AG04449 (cell line): ENCODE measurements around the gene STARD5.

Experiments
- CTCF ChIA-PET: fragments of 350-600 bp; formaldehyde crosslinking; extraction: SDS; loops from one replicate; lab custom pipeline; 2021; ENCODE audit warnings: antibody characterized with exemption; lab: Yijun Ruan, JAX
- POLR2A ChIA-PET: fragments of 400-600, 350-600 bp; formaldehyde crosslinking; extraction: SDS; loops from one replicate; lab custom pipeline; 2020; ENCODE audit warnings: antibody characterized with exemption, inconsistent platforms; lab: Yijun Ruan, JAX
- DNase-seq: peaks from one replicate; pipeline ENCODE4 v3.0.0-alpha.2; 2010; ENCODE audit warnings: low read depth, low spot score
- H3K4me3 ChIP-seq: 2 replicates; pipeline ENCODE4 v1.5.1; 2011; ENCODE audit warnings: low read depth, mild to moderate bottlenecking, control low read depth, low read length
- CTCF ChIP-seq: IDR thresholded peaks from one replicate; pipeline ENCODE4 v1.5.1; 2011; ENCODE audit warnings: mild to moderate bottlenecking, moderate library complexity, low read length, control low read depth, inconsistent platforms; ENCODE audit not compliant: insufficient read depth; ENCODE audit errors: missing control alignments

The STARD5 gene

GRCh38 chr15:81362790-81363189 lies 38.8 kb upstream of the STARD5 start:
- POLR2A ChIA-PET: no interaction called here
- DNase-seq: no peak
- TF ChIP-seq CTCF: no peak
- CTCF ChIA-PET: interaction anchor here (1.0 kb wide), 1 partner anchor 89 kb away, joined by 4 read pairs; no protein-coding TSS in a partner anchor
- H3K4me3 ChIP-seq: no peak overlapping the region

GRCh38 chr15:81361891-81362290 lies 38.0 kb upstream of the STARD5 start:
- CTCF ChIA-PET: interaction anchor here (1.0 kb wide), 1 partner anchor 88 kb away, joined by 4 read pairs; no protein-coding TSS in a partner anchor
- H3K4me3 ChIP-seq: no peak overlapping the region
- TF ChIP-seq CTCF: no peak
- POLR2A ChIA-PET: no interaction called here
- no peak for DNase-seq

- POLR2A ChIA-PET: no interaction called here
- H3K4me3 ChIP-seq: no peak overlapping the region
- TF ChIP-seq CTCF: no peak
- no peak for DNase-seq
- CTCF ChIA-PET: no interaction called here
Measured at GRCh38 chr15:81360491-81360890, 36.5 kb upstream of the STARD5 start.

GRCh38 chr15:81358248-81358647 lies 34.3 kb upstream of the STARD5 start:
- POLR2A ChIA-PET: no interaction called here
- TF ChIP-seq CTCF: no peak
- no peak for DNase-seq
- H3K4me3 ChIP-seq: no peak overlapping the region
- CTCF ChIA-PET: interaction anchor here (1.1 to 1.2 kb wide), 2 partner anchors 9 to 52 kb away, joined by 3 read pairs; no protein-coding TSS in a partner anchor

GRCh38 chr15:81357180-81357686 lies 33.3 kb upstream of the STARD5 start:
- no peak for TF ChIP-seq CTCF
- H3K4me3 ChIP-seq: no peak overlapping the region
- CTCF ChIA-PET: interaction anchor here (1.0 to 4.3 kb wide), 2 partner anchors 45 to 82 kb away, joined by 4 to 21 read pairs; no protein-coding TSS in a partner anchor
- DNase-seq: no peak
- POLR2A ChIA-PET: no interaction called here

- ChIA-PET POLR2A (no interaction called here), CTCF (interaction anchor here (1.7 to 4.3 kb wide), 2 partner anchors 25 to 81 kb away, joined by 3 to 21 read pairs; no protein-coding TSS in a partner anchor)
- no peak for DNase-seq
- no peak for TF ChIP-seq CTCF
- no peak overlapping the region for H3K4me3 ChIP-seq
Measured at GRCh38 chr15:81356252-81356651, 32.3 kb upstream of the STARD5 start.
